ENCODE results near the gene JPH3. TPM values are rescaled to one million over a fixed set of nuclear protein-coding genes. Genes with fewer than 3 reads are reported as not detected.

The JPH3 gene
- total RNA-seq, 1 donor from 2014 or later: 0.16 TPM

DNA sequence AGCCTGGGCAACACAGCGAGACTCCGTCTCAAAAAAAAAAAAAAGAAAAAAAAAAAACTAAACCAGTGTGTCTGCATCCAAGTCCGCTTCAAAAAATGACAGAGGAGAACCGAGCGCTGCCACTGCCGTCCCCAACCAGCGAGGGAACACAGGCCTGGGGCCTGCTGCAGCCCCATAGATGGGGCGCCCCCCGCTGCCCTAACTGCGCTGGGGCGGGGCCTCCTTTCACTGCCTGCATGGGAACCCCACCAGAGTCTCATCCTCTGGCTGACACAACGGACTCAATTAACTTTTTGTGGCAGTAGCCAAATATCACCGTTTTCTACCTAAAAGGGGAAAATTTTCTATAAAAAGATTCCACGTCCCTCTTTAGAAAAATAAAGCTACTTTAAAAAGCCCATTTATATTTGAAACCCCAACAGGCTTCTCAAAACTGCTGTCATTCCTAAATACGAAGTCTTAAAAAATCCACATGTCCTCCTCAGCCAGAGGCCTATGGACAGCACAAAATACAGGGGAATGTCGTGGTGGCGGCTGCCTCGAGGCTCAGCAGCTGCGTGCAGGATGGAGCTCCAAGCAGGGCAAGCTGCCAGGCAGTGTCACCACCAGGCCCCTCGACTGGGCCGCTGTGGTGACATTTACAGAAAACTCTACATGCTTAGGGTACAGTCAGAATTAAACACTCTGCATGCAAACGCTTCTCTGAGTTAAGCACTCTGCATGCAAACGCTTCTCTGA lies 133.1 kb downstream of the JPH3 start:
- no peaks in the 10 kb centered on the region for H3K9me3 Mint-ChIP-seq
- H3K36me3 Mint-ChIP-seq (ENCODE audit: low read depth): peaks cover 26% of the 10 kb centered on the region
- H3K27me3 Mint-ChIP-seq (ENCODE audit: low read depth): no peaks in the 10 kb centered on the region
- no peak overlapping the region for H3K4me3 Mint-ChIP-seq (ENCODE audit: low read depth)
- peaks cover 5% of the 10 kb centered on the region for H3K4me1 Mint-ChIP-seq (ENCODE audit: low read depth)
- intact Hi-C loops (cut with micrococcal nuclease): no loop called here
- no peak for DNase-seq (ENCODE audit: low spot score)
- H3K27ac Mint-ChIP-seq: no peak overlapping the region

DNA sequence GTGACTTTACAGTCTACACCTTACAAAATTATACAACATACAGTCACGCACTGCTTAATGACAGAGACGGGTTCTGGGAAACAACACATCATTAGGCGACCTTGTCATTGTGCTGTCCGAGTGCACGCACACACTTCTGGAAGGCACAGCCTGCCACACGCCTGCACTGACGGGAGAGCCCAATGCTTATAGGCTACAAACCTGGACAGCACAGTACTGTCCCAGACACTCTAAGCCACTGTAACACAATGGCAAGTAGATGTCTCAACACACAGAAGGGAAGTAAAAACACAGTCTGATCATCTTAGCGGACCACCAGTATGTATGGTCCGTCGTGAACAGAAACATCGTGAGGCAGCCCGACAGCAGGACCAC lies 133.7 kb downstream of the JPH3 start:
- peaks cover 26% of the 10 kb centered on the region for H3K36me3 Mint-ChIP-seq (ENCODE audit: low read depth)
- H3K4me1 Mint-ChIP-seq (ENCODE audit: low read depth): peaks cover 7% of the 10 kb centered on the region
- H3K27me3 Mint-ChIP-seq (ENCODE audit: low read depth): no peaks in the 10 kb centered on the region
- no peak overlapping the region for H3K27ac Mint-ChIP-seq
- H3K4me3 Mint-ChIP-seq (ENCODE audit: low read depth): no peak overlapping the region
- intact Hi-C loops (cut with micrococcal nuclease): no loop called here
- no peaks in the 10 kb centered on the region for H3K9me3 Mint-ChIP-seq
- DNase-seq (ENCODE audit: low spot score): no peak

DNA sequence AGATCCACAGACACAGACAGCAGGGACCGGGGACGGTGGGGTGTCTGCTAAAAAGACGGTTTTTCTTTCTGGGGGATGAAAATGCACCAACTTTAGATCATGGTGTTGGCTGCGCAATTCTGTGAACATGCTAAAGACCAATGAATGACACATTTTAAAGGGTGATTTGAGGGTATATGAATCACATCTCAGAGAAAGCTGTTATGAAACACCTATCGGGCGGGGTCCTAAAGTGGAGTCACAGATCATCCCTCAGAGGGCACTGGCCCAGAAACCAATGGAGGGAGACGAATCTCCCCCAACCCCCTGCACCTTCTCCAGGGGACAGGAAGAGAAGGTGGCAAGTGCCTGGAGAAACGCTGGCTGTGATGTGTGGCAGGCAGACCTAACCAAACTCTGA lies 137.5 kb downstream of the JPH3 start:
- DNase-seq (ENCODE audit: low spot score): no peak
- intact Hi-C loops (cut with micrococcal nuclease): no loop called here
- H3K27me3 Mint-ChIP-seq (ENCODE audit: low read depth): no peaks in the 10 kb centered on the region
- peaks cover 29% of the 10 kb centered on the region for H3K36me3 Mint-ChIP-seq (ENCODE audit: low read depth)
- H3K27ac Mint-ChIP-seq: no peak overlapping the region
- no peaks in the 10 kb centered on the region for H3K9me3 Mint-ChIP-seq
- H3K4me1 Mint-ChIP-seq (ENCODE audit: low read depth): peaks cover 1% of the 10 kb centered on the region
- no peak overlapping the region for H3K4me3 Mint-ChIP-seq (ENCODE audit: low read depth)

DNA sequence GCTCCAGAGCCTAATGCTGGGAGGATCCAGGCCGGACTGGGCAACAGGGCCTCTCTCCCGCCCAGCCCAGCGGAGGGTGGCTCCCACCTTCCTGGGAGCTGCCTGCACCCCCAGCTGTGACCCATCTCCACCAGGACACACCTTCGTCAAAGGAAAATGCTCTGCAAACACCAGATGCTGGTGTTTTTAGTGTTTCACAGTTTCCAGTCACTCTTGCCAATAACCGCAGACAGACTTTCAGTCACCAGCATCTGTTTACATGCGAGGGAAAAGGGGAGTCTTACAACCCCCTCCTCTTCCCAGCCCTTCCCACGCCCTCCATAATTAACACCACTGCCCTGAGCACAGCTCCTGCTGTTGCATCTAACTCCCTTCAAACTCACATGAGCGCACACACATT lies 138.1 kb downstream of the JPH3 start:
- Mint-ChIP-seq H3K27ac (peak overlapping the region; percentile 15), H3K9me3 (no peaks in the 10 kb centered on the region), H3K36me3 (ENCODE audit: low read depth) (peaks cover 34% of the 10 kb centered on the region), H3K4me1 (ENCODE audit: low read depth) (peaks cover 1% of the 10 kb centered on the region), H3K27me3 (ENCODE audit: low read depth) (no peaks in the 10 kb centered on the region), H3K4me3 (ENCODE audit: low read depth) (no peak overlapping the region)
- intact Hi-C loops (cut with micrococcal nuclease): no loop called here
- no peak for DNase-seq (ENCODE audit: low spot score)

DNA sequence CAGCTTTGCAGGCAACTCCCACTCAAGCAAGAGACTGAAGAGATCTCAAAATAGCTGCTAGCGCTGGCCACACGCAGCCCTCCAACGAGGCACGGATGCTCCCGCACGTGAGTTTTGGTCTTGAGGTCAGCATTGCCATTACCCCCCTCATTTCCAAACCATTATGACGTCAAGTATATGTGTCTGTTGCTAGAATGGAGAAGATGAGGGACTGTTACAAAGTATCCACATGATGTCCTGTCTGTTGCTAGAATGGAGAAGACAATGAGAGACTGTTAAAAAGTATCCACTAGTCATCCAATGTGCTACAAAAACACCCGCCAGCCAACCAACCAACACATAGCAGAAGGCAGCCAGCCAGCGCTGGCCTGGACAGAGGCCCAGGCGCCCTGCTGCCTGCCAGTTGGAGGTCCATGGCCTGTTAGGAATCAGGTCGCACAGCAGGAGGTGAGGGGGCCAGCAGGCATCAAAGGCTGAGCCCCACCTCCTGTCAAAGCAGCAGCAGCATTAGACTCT lies 138.7 kb downstream of the JPH3 start:
- Mint-ChIP-seq H3K27ac (peak overlapping the region; percentile 15), H3K9me3 (no peaks in the 10 kb centered on the region), H3K4me3 (ENCODE audit: low read depth) (no peak overlapping the region), H3K4me1 (ENCODE audit: low read depth) (peaks cover 1% of the 10 kb centered on the region), H3K27me3 (ENCODE audit: low read depth) (no peaks in the 10 kb centered on the region), H3K36me3 (ENCODE audit: low read depth) (peaks cover 37% of the 10 kb centered on the region)
- intact Hi-C loops (cut with micrococcal nuclease): no loop called here
- DNase-seq (ENCODE audit: low spot score): no peak

DNA sequence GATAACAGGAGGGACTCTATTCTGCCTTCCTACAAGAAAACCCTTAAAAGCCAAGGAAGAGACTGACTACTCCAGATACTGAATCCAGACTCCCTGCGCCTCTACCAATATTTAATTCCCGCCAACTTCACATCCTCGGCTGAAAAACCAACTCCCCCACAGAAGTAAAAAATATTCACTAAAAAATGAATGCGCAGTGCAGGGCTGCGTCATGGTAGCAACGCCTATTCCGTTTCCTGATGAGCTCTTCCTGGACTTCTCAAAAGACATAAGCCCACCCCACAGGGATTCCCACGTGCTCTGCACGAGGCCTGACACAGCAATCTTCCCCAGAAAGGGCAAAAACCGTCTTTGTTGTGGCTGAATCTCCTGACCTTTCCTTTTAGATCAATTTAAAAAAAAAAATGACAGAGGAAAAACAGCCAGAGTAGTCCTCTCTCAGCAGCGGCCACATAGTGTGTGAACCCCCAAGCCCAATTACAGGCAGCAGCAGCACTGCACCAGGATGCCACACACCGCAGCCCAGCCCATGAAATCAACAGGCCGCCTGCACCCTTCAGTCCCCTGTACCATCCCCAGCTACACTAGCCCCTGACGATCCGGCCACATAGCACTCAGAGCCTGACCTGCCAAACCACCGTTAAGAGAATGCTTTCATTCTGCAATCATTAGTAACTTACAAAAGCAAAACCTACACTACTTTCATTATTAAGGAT lies 139.6 kb downstream of the JPH3 start:
- no peaks in the 10 kb centered on the region for H3K9me3 Mint-ChIP-seq
- peaks cover 1% of the 10 kb centered on the region for H3K4me1 Mint-ChIP-seq (ENCODE audit: low read depth)
- intact Hi-C loops (cut with micrococcal nuclease): no loop called here
- no peak overlapping the region for H3K4me3 Mint-ChIP-seq (ENCODE audit: low read depth)
- no peak for DNase-seq (ENCODE audit: low spot score)
- peaks cover 35% of the 10 kb centered on the region for H3K36me3 Mint-ChIP-seq (ENCODE audit: low read depth)
- H3K27me3 Mint-ChIP-seq (ENCODE audit: low read depth): no peaks in the 10 kb centered on the region
- no peak overlapping the region for H3K27ac Mint-ChIP-seq

DNA sequence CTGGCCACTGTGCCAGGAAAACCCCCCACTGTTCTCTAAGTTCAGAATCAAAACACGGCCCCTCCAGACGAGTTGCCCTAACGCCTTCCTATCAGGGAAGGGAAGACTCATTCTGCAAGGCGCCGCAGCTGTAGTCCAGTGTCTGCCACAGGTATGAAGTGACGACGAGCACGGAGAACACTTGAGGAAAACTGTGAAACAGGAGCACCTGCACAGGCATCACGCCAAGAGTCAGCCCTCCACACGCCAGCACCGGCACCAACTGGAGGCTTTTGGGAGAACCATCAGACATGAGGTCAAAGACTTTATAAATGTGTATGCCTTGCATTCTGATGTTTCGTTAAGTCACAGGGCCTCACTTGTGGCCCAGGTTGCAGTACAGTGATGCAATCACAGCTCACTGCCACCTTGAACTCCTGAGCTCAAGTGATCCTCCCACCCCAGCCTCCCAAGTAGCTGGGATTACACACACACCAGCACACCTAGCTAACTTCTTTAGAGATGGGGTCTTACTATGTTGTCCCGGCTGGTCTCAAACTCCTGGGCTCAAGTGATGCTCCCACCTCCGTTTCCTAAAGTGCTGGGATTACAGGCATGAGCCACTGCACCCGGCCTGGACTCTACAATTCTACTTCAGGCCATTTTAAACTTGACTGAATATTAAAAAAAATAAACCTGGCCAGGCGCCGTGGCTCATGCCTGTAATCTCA lies 140.6 kb downstream of the JPH3 start:
- peaks cover 2% of the 10 kb centered on the region for H3K4me1 Mint-ChIP-seq (ENCODE audit: low read depth)
- DNase-seq (ENCODE audit: low spot score): no peak
- H3K36me3 Mint-ChIP-seq (ENCODE audit: low read depth): peaks cover 42% of the 10 kb centered on the region
- intact Hi-C loops (cut with micrococcal nuclease): no loop called here
- no peak overlapping the region for H3K4me3 Mint-ChIP-seq (ENCODE audit: low read depth)
- H3K27ac Mint-ChIP-seq: no peak overlapping the region
- H3K27me3 Mint-ChIP-seq (ENCODE audit: low read depth): no peaks in the 10 kb centered on the region
- no peaks in the 10 kb centered on the region for H3K9me3 Mint-ChIP-seq

DNA sequence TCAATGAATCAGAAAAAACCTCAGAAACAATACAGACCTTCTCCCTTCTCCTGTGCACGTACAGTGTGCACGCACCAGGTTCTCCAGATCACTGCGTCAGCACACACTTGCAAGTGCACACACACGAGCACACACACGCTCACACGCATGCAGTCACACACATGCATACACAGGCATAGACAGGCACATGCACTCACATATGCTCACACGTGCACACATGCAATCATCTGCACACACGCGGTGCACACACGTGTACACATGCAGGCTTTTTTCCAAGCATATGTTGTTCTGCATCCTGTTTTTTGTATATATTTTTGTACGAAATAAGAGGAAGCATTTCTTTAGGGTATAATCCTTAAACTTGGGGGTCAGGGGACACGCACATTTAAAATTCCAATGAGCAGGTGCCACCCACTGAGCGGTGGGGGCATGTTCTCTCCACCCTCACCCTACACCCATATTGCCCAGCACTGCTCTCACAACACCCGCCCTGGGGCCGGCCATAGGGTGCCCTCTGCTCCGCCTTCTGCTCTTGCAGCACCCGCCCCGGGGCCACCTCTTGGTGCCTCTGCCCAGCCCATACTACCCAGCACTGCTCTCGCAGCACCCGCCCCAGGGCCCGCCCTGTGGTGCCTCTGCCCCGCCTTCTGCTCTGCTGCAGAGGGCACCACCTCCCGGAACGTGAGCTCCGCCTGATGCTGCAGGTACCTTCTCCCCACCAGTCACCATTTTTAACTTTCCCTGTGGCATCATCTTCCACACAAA lies 142.6 kb downstream of the JPH3 start:
- peaks cover 58% of the 10 kb centered on the region for H3K36me3 Mint-ChIP-seq (ENCODE audit: low read depth)
- intact Hi-C loops (cut with micrococcal nuclease): no loop called here

DNA sequence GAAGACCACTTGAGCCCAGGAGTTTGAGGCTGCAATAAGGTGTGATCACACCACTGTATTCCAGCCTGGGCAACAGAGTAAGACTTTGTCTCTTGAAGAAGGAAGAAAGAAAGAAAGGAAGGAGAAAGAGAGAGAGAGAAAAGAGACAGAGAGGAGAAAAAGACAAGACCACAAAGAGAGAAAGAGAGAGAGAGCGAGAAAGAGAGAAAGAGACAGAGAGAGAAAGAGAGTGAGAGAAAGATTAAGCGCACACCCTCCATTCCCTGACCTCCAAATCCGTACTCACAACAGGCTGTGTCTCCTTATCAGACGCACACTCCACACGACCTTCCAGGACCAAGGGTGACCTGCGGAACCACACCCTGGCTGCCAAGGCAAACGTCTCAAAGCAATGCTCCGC lies 143.9 kb downstream of the JPH3 start:
- DNase-seq (ENCODE audit: low spot score): no peak
- Mint-ChIP-seq H3K4me3 (ENCODE audit: low read depth) (no peak overlapping the region), H3K27ac (no peak overlapping the region), H3K4me1 (ENCODE audit: low read depth) (peaks cover 2% of the 10 kb centered on the region), H3K36me3 (ENCODE audit: low read depth) (peaks cover 59% of the 10 kb centered on the region), H3K9me3 (no peaks in the 10 kb centered on the region), H3K27me3 (ENCODE audit: low read depth) (no peaks in the 10 kb centered on the region)
- intact Hi-C loops (cut with micrococcal nuclease): no loop called here

More for the DNA sequence above, 142.6 kb downstream of the JPH3 start:
- Mint-ChIP-seq H3K27ac (no peak overlapping the region), H3K27me3 (ENCODE audit: low read depth) (no peaks in the 10 kb centered on the region), H3K4me1 (ENCODE audit: low read depth) (peaks cover 4% of the 10 kb centered on the region), H3K9me3 (no peaks in the 10 kb centered on the region), H3K4me3 (ENCODE audit: low read depth) (no peak overlapping the region)
- no peak for DNase-seq (ENCODE audit: low spot score)

Other genes with a start within 250 kb of the JPH3 start
- gene FBXO31, start 218.7 kb upstream of the JPH3 start, total RNA-seq: 33.6 and 40.1 TPM in 2 replicates
- 40.6 and 43.6 TPM in 2 replicates for gene MAP1LC3B, start 210.2 kb upstream of the JPH3 start, total RNA-seq
- 7.4 and 8.0 TPM in 2 replicates for gene ZCCHC14, start 109.5 kb upstream of the JPH3 start, total RNA-seq
- 68.5 and 73.1 TPM in 2 replicates for gene KLHDC4, start 163.5 kb downstream of the JPH3 start, total RNA-seq

Data from activated T-helper 2 cell treated with anti-CD3 and anti-CD28 coated beads, Interferon-gamma antibody, Interleukin-2, Interleukin-4, amounts not matched to agents 10 μg/mL and 5 μg/mL and 100 μg/mL, durations not matched to agents 14 hours and 24 hours and 36 hours (primary cell).